Peyer's patch (tissue), 4 donors: ENCODE results near the gene CNPY4.

Source experiments
- POLR2A ChIP-seq, 2 donors: fragments of 450-650 bp; IDR thresholded peaks; one replicate each; pipeline ENCODE4 v1.5.1; 2017; ENCODE audit warnings: antibody characterized with exemption in 2 of 2, mild to moderate bottlenecking in 2 of 2, moderate library complexity in 2 of 2
- TF ChIP-seq, protein P1 (sequence below), 6 experiments: fragments of 450-650 bp in 4 of 6; fragments of 200-600 bp in 2 of 6; sonication (generic) in 1 of 6; IDR thresholded peaks; one replicate each; pipeline ENCODE4 v1.5.1; 2017 to 2019; ENCODE audit warnings: antibody characterized with exemption in 6 of 6, mild to moderate bottlenecking in 3 of 6, moderate library complexity in 1 of 6

DNA sequence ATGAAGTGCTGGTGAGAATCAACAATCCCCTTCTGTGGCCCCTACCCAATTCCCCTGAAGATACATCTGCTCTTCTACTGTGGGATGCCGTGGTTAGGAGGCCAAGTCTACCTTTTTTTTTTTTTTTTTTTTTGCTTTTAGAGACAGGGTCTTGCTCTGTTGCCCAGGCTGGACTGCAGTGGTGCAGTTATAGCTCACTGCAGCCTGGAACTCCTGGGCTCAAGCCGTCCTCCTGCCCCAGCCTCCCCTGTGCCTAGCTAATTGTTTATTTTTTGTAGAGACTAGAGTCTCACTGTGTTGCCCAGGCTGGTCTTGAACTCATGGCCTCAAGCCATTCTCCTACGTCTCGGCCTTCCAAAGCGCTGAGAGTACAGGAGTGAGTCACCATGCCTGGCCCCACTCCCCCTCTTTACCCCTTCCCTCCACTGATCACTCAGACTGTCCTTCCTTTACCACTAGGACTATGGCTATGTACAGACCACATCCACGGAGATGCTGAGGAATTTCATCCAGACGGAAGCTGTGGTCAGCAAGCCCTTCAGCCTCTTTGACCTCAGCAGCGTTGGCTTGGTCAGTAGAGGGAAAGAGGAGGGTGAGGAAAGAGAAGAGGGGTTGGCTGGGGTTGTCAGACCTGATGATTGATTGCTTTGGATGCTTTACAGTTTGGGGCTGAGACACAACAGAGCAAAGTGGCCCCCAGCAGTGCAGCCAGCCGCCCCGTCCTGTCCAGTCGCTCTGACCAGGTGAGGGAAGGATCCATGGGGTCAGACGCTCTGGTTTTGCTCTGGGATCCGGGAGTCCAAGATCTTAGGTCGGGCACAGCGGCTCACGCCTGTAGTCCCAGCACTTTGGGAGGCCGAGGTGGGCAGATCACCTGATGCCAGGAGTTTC is 16.2 kb upstream of the CNPY4 start:
- TF ChIP-seq, protein P1, sequence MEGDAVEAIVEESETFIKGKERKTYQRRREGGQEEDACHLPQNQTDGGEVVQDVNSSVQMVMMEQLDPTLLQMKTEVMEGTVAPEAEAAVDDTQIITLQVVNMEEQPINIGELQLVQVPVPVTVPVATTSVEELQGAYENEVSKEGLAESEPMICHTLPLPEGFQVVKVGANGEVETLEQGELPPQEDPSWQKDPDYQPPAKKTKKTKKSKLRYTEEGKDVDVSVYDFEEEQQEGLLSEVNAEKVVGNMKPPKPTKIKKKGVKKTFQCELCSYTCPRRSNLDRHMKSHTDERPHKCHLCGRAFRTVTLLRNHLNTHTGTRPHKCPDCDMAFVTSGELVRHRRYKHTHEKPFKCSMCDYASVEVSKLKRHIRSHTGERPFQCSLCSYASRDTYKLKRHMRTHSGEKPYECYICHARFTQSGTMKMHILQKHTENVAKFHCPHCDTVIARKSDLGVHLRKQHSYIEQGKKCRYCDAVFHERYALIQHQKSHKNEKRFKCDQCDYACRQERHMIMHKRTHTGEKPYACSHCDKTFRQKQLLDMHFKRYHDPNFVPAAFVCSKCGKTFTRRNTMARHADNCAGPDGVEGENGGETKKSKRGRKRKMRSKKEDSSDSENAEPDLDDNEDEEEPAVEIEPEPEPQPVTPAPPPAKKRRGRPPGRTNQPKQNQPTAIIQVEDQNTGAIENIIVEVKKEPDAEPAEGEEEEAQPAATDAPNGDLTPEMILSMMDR (IDR thresholded peaks at IDR 0.05), result no peak
- no peak for TF ChIP-seq POLR2A (IDR thresholded peaks at IDR 0.05)
